Erythroblast (primary cell): Measurements from ENCODE around the gene BDKRB1.

ENCODE experiments used
- GATA1 ChIP-seq: IDR thresholded peaks from 2 replicates; pipeline ENCODE4 v1.6.1; 2011; ENCODE audit warnings: low read depth, mild to moderate bottlenecking, control low read depth, low read length, moderate library complexity
- POLR2A ChIP-seq: IDR thresholded peaks from 2 replicates; pipeline ENCODE4 v1.6.1; 2011; ENCODE audit warnings: mild to moderate bottlenecking, low read length

DNA sequence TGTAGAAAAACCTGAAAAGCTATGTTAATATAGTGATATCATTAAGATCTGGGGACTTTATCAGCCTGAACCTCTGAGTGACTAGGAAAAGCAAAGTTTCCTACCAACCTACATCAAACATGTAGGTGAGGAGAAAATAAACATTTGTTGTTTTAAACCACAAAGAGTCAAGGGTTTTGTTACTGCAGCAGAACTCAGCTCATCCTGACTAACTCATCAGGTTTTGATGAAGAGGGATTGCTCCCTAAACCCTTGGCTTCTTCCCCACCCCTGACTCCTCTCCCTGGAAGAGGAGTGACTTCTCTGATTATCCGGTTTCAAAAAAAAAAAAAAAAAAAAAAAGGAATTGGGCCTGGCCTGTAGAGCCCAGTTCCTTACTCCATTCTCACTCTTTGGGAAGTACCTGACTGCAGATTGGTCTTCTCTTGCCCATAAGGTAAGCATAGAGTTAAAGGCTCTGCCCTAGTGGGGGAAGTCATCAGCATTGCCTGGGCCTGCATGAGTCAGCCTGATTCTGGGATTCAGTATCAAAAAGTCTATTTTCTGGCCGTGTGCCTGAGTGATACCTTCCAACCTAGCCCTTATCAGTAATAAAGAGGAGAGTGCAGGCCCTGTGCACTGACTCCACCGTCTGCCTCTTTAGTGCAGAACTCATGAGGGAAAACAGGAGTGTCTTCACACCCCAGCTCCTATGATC lies 16.9 kb downstream of the BDKRB1 start:
- TF ChIP-seq POLR2A (no peak), GATA1 (no peak)
